Stomach (tissue), 4 donors: ENCODE results near the gene ATP2B1.

Experiments used
- POLR2AphosphoS5 ChIP-seq, 3 donors: sonication (generic); formaldehyde crosslinking; IDR thresholded peaks; one replicate each; pipeline ENCODE4 v1.6.1; 2016; ENCODE audit warnings: antibody characterized with exemption in 3 of 3
- TF ChIP-seq, protein P1 (sequence below), 7 experiments: fragments of 450-650 bp in 4 of 7; fragments of 200-600 bp in 3 of 7; sonication (generic) in 3 of 7; IDR thresholded peaks; one replicate each; pipeline ENCODE4 v1.5.1; 2016 to 2019; ENCODE audit warnings: antibody characterized with exemption in 7 of 7, control low read depth in 2 of 7, mild to moderate bottlenecking in 1 of 7

GRCh38 chr12:89678225-89678624 is 30.4 kb downstream of the ATP2B1 start:
- TF ChIP-seq, protein P1, sequence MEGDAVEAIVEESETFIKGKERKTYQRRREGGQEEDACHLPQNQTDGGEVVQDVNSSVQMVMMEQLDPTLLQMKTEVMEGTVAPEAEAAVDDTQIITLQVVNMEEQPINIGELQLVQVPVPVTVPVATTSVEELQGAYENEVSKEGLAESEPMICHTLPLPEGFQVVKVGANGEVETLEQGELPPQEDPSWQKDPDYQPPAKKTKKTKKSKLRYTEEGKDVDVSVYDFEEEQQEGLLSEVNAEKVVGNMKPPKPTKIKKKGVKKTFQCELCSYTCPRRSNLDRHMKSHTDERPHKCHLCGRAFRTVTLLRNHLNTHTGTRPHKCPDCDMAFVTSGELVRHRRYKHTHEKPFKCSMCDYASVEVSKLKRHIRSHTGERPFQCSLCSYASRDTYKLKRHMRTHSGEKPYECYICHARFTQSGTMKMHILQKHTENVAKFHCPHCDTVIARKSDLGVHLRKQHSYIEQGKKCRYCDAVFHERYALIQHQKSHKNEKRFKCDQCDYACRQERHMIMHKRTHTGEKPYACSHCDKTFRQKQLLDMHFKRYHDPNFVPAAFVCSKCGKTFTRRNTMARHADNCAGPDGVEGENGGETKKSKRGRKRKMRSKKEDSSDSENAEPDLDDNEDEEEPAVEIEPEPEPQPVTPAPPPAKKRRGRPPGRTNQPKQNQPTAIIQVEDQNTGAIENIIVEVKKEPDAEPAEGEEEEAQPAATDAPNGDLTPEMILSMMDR (IDR thresholded peaks at IDR 0.05) = no peak
- no peak for TF ChIP-seq POLR2AphosphoS5 (IDR thresholded peaks at IDR 0.05)
